COLO829 (cell line): ENCODE measurements around the gene ARNT2.

Source experiments
- DNase-seq: peaks from one replicate; pipeline ENCODE4 v3.0.0; 2012; ENCODE audit warnings: low spot score

ARNT2 gene

DNA sequence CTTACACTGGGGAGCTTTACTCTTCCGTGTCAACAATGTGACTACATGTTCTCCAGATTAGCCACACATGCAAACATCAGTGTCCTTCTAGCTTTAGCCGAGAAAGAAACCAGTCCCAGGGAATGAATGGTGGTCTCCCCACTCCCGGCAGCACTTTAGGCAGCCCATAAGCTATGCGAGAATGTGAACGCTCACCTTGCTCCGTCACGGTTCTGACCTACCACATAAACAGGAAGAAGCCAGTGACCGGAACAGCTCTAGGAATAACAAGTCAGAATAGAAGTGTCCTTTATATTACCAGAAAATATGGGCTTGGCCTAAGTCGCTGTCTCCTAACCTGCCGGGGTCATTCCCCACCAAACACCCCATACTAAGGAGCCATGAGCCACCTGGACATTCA lies 192.9 kb downstream of the ARNT2 start:
- DNase-seq, result no peak

DNA sequence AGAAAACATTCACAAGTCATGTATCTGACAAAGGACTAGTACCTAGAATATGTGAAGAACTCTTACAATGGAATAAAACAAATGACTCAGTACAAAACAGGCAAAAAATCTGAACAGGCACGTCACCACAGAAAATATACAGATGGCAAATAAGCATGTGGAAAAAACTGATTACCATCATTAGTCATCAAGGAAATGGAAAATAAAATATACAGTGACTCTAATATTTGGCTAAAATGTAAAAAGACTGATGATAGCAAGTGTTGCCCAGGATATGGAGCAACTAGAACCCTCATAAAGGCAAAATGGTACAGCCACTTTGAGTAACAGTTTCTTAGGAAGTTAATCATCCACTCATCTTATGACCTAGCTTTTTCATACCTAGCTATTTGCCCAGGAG lies 195.2 kb downstream of the ARNT2 start:
- no peak for DNase-seq

DNA sequence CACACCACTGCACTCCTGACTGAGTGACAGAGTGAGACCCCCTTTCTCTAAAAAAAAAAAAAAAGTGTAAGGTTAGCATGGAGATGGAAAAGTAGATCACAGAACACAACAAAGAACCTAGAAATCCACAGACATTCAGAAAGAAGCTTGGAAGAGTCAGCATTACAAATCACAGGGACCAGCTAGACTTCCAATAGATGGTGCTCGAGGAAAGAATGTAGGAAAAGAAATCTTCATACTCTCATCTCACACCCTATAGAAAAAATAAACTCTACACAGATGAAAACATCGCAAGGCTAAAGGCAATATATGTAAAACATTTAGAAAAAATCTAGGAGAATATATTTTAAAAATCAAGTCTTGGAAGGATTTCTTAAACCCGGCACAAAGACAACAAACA lies 196.4 kb downstream of the ARNT2 start:
- no peak for DNase-seq

DNA sequence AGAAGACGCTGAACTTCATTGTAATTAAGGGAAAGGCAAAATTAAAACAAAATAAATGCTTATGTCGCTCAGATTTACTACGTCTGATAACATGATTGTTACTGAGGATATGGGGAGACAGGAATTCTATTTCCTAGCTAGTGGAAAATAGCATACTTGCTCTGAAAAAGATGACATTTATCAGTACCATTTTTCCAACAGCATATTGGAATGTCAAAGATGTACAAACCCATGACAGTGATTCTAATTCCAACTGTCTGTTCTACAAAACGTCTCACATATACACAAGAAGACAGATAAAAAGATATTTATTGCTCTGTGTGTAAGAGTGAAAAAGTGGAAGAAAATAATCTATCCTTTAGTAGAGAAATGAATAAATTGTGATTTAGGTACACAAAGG lies 197.1 kb downstream of the ARNT2 start:
- no peak for DNase-seq

DNA sequence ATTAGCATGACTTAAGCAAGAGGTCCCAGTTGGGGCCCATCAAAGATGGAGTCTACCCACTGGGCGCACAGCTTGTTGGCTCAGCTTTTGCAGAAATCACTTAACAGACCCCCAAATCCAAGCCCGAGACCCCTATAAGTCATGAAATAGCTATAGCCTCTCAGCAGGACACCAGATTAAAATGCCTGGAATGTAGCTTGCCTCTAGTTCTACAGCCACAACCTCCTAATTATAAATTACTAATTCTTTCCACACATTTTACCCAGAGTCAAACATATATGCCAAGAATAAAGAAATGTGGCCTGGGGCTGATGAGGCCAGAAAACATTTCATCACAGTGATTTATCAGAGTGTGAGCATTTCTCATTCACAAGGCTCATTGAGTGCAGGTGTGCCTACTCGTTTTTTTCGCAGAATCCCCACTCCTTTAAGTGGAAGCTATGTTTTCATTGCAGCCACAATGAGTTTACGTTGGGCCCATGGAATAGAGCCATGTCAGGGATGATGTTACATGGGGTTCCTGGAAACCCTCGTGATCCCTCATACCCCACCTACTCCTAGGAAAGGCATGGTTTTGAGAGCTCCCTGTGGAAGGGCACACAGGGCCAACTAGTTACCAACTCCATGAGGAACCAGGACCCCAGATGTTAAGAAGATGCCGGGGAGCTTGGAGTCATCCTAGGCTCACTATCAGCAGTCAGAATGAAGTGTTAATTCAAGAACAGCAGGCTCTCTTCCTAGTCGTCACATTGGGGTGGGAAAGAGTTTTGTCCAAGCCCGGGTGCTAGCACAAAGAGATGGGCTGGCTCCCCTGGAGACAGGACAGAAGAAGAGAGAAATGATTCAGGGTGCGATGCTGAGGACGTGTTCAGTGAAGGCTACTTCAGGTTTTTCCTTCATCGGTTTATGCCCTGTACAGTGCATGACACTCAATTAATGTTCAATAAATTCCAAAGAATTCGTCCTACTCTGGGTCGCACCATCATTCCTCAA lies 200.7 kb downstream of the ARNT2 start:
- DNase-seq, result no peak

DNA sequence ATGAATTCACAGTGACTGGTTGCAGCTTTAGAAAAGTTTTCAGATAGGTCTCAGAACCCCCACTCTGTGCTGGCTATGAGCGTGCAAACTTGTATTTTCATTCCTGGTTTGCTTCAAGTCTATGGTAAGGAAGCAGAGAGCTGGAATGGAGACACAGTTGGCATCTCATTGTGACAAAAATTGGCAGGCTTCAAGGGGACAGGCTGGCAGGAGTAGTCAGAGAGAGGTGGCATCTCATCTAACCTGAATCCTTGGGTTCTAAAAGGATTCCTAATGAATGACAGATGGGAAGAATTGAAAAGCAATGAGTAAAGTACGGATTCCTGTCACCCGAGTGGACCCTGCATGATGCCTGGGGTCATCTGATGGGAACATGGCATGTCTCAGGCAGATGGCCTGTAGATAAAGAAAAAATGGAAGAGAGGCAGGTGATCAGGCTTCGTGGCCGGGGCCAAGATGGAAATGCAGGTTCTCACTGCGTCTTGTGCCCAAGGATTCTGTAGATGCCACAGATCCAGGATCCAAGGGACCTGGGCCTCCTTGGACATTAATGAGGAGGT lies 201.5 kb downstream of the ARNT2 start:
- DNase-seq, result no peak

DNA sequence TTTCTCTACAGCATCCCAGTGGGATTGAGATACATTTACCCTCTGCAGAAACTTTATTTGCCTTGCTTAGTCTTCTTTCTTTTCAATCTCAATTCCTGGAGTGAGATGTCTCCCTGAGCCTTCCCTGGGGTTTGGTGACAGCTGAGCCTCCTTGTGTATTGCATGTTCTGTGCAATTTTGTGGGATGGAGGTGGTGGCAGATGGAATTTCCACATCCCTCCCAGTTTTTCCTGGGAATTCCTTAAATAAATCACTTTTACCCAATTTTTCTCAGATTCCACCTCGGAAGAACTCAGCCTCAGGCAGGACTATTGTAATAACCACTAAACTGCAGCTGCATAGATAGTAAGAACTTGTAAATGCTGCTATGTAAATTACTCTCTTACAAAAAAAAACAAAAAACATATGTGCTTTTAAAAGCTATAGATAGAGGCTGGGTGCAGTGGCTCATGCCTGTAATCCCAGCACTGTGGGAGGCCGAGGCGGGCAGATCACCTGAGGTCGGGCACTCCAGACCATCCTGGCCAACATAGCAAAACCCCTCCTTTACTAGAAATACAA lies 202.4 kb downstream of the ARNT2 start:
- DNase-seq, result no peak

DNA sequence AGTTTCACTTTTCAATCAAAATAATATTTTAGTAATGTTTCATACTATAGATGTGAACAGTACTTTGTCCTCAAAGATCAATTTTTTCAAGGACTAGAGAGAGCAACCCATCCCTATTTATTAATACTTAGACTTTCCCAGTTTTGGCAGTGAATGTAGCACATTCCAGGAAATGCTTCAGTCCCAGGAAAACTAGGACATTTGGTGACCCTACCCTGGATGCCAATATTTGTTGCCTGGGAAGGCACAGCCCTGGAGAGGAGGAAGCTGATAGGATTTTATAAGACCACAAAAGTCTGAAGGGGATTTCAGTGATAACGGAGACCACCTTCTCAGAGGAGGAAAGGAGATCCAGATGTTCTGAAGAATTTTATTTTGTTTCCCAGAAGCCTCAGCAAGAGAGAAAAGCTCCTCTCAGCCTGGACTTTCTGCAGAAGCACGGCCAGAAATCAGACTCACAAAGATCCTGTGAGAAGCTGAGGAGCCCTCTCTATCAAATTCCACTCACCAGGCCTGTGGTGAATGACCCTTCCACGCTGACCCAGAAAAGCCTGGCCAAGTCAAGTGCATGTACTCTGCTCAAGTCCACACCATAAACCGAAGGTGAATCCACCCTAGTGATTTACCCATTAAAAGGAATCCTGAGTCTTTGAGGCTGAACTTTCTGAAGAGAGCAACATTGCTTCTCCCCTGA lies 203.3 kb downstream of the ARNT2 start:
- no peak for DNase-seq

DNA sequence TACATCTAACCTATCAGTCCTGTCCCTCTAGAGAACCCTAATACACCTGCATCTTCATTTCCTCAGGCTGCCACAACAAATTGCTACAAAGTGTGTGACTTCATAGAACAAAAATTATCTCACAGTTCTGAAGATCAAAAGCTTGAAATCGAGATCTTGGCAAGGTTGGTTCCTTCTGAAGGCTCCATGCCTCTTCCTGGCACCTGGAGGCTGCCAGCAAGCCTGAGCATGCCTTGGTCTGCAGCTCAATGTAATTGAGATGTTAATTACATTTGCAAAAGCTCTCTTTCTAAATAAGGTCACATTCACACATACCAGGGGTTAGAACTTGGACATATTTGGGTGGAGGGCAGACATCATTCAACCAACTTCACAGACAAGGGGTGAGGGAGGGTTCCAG lies 204.5 kb downstream of the ARNT2 start:
- DNase-seq, result no peak

DNA sequence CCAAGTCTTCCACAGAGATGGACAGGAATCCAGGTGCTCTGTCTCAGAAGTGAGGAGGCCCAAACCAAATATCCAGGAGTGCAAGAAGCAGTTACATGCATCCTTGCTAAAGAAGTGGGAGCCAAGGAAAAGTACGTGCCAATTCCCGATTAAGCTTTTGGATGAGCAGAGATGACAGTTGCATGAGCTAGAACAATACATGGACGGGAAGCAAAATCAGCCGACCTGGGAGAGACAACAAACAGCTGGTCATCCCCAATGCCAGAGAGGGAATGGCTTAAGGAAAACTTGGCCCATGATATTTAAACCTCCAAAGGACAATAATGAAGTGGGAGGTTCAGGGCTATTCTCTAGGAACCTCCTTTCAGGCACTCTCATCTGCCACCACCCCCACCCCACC lies 204.9 kb downstream of the ARNT2 start:
- DNase-seq, result no peak

DNA sequence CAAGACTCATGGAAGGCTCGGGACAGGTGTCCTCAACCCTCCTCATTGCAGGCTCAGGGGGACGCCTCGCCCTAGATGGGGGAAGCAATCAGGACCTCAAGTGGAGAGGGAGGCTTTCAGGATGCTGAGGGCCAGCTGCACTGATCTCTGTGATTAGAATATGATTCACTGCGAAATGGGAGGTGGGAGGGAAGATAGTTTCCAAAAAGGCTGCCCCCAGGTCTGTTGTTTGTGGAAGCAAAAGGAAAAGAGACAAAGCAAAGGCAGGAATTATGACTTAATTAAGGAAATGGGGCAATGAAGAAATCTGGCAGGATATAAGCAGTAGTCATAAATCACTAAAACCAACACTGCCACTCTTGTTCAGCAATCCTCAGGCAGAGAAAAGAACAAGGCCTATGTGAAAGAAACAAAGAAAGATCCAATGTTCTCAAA lies 205.3 kb downstream of the ARNT2 start:
- peak; percentile 83 for DNase-seq

DNA sequence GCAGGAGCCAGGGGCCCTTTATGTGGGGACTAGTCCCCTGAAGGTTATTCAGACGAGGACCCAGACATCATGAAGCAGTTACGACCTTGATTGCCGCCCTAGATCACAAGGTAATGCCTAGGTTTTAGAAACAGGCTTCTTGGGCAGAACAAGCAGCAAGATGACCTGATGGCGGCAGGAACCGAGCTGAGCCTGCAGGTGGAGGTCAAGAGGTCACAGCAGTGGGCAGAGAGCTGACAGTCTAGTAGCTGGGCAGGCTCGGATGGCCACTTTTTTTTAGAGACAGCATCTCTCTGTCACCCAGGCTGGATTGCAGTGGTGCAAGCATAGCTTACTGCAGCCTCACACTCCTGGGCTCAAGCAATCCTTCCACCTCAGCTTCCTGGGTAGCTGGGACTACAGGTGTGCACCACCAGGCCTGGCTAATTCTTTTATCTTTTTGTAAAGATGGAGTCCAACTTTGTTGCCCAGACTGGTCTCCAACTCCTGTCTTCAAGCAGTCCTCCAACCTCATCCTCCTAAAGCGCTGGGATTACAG lies 207.4 kb downstream of the ARNT2 start:
- DNase-seq, result no peak

DNA sequence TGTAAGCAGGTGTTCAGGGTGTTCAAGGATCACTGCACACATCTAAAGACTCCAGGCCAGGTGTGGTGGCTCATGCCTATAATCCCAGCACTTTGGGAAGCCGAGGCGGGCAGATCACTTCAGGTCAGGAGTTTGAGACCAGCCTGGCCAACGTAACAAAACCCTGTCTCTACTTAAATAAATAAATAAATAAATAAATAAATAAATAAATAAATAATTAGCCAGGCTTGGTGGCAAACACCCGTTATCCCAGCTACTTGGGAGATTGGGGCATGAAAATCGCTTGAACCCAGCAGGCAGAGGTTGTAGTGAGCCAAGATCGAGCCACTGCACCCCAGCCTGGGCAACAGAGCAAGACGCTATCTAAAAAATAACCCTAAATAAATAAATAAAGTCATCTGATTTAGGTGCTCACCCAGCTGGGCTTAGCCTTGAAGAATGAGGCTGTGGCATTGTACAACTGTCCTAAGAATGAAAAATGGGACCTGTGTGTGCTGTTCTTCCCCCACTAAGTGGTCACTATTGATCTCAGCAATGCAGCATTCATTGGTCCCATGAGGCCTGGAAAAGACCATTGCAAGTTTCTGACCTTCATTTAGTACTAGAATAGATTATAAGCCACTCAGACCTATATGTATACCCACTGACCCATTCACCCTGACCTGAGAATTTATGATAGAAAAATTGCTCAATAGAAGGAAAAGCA lies 208.1 kb downstream of the ARNT2 start:
- no peak for DNase-seq

DNA sequence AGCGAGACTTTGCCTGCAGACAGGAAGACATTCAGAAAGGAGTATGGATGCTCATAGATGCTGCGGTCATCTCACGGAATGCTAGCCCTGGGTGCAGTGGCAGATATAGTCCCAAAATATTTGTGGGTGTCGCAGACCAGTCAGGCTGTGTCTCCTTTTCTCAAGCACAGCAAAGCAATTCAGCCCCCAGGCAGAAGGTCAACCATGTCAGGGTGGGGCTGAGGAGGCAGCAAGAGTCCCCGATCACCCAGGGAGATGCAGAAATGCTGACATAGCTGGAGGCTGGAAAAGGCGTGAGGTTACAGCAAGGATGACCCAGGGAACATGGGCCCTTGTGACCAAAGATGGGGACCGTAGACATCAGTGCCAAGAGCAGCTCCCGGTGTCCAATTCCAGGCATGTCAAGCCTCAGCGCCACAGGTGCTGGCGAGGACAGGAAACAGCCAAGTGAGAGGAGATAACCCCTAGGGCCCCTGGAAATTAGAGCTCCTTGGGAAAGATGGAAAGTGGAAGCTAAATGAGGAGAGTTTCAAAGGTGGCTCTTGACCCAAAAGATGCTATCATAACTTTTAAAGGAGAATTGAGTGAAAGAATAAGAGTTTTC lies 209.7 kb downstream of the ARNT2 start:
- no peak for DNase-seq

DNA sequence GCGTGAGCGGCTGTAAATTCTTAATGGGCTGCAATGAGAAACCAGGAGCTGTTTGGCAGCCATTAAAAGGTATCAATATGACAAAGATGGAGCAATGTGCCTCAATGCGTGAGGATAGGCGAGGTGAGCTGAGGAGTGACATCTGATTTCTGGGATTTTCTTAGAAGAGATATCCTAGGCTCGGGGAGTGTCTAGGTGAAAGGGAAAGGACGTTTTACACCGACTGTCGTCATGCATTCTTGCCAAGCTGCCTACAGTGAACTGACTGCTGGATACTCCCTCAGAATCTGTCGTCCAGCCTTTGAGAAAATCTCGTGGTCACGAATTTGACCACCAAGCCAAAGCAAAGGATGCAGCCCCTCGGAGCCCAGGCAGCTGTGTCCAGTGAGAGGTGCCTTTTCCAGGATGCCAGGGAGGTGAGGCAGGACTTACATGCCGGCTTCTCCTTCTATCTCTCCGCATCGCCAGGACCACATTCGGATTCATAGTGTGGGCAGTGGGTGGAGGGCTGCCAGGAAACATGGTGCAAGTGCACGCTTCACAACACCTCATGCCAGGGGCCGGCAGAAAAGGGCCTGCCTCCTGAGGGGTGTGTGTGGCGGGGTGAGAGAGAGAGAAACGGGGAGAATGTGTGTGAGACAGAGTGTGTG lies 210.7 kb downstream of the ARNT2 start:
- no peak for DNase-seq

DNA sequence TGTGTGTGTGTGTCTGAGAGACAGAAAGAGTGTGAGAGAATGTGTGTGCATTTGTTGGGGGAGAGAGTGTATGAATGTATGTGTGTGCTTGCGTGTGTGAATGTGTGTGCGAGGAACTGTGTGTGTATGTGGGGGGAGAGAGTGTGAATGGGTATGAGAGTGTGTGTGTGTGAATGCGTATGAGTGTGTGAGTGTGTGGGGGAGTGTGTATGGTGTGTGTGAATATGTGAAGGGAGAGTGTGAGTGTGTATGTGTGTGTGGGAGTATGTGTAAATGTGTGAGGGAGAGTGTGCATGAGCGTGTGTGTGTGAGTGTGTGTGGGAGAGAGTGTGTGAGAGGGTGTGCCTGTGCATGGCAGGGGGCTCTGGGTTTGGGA lies 211.2 kb downstream of the ARNT2 start:
- no peak for DNase-seq

DNA sequence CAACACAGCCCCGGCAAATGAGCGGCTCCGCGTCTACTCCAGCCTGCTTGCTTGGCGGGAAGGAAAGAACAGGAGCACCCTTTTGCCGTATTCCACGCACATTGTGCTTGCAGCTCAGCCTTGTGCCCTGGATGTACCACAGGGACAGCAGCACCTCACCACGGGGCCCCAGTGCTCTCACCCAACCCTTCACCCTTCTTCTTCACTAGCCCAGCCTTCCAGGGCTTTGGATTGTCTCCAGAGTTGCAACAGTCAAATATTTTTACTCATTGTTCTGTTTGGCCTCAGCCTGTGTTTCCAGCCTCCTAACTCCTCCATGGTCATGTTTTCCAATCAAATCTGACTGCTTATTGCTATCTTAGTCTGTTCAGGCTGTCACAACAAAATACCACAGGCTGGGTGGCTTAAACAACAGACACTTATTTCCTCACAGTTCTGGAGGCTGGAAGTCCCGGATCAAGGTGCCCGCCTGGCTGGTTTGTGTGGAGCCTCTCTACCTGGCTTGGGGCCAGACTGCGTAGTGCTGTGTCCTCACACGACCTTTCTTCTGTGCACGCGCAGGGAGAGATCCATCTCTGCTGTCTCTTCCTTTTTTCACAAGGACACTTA lies 211.7 kb downstream of the ARNT2 start:
- DNase-seq, result no peak

DNA sequence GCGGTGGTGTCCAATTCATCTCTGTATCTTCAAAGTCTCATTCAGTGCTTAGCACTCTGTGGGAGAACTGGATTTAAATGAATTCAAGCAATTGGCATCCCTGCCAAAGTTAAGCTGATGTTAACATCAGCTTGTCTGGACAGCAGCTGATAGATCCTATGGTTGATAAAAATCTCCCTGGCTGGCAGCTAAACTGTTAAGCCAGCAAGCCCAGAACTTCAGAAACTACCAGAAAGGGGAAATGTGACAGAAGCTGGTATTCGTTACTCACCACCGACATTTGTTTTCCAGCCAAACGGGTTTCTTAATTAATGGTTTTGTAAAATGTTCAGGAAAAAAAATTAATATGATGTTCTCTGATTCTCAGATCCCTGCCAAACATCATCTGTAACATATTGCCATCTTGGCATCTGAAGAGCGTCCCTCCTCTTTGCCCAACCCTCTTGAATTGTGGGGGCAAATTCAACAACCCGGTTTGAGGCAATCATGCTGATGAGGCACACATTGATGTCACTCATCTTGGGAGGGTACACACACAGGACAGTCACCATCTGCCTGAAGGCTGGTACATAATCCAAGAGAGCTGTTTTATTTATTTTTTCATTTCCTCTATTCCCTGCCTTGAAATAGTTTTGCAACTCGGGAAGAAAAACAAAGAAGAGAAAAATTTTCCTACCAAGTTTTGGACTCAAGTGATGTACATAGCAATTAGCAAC lies 214.7 kb downstream of the ARNT2 start:
- DNase-seq, result no peak

DNA sequence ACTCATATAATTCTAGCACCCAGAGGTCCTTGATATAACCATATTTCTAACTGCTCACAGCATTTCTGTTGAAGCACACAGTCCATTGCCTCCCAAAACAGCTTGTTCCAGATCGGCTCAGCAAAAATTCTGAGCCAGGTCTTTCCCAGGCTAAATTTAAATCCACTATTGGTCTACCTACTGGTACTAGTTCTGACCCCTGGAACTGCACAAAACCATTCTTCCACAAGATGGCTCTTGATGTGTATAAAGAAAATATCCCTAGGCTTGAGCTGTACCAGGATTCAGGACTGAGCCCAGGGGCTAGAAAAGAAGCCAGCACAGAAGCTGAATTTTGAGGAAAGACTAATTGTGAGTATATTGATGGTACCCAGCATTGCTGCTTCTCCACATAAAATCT lies 215.5 kb downstream of the ARNT2 start:
- DNase-seq, result no peak

DNA sequence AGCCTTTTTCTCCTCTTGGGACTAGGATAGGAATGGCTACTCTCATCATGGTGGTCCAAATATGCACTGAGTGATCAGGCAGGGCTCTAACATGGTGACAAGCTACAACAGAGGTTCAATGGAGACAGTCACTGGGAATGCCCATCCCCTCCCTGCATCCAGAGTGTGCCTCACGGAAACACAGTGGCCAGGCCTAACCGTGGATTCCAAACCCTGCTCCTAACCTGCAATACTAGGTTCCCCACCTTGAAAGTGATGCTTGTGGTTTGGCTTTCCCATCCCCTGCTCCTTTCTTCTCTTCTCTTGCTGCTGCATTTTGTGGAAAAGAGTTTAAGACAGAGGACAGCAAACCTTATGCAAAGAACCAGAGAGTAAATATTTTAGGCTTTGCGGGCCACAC lies 216.0 kb downstream of the ARNT2 start:
- DNase-seq, result no peak
